Fibroblast of lung (primary cell): ENCODE data around the gene ITIH1. TPM values are rescaled to one million over a fixed set of nuclear protein-coding genes. Genes with fewer than 3 reads are reported as not detected.

Experiments used
- DNase-seq, 2 donors: peaks; one replicate each; pipeline versions ENCODE4 v3.0.0 to v3.0.0-alpha.2; 2010; ENCODE audit warnings: low read depth in 2 of 2
- H2AFZ ChIP-seq: 2 replicates; pipeline ENCODE4 v1.5.1; 2012; ENCODE audit warnings: low read length, control low read depth, inconsistent platforms
- H3K27ac ChIP-seq: 2 replicates; pipeline ENCODE4 v1.5.1; 2011; ENCODE audit warnings: low read length, control low read depth; ENCODE audit not compliant: insufficient read depth
- H3K27me3 ChIP-seq: 2 replicates; pipeline ENCODE4 v1.5.1; 2011; ENCODE audit warnings: mild to moderate bottlenecking, low read length; ENCODE audit not compliant: control insufficient read depth, insufficient read depth
- H3K36me3 ChIP-seq: 2 replicates; pipeline ENCODE4 v1.5.1; 2011; ENCODE audit warnings: low read length; ENCODE audit not compliant: control insufficient read depth, insufficient read depth
- H3K4me1 ChIP-seq: 2 replicates; pipeline ENCODE4 v1.5.1; 2011; ENCODE audit warnings: low read length; ENCODE audit not compliant: control insufficient read depth, insufficient read depth; ENCODE audit errors: extremely low read depth
- H3K4me2 ChIP-seq: 2 replicates; pipeline ENCODE4 v1.5.1; 2011; ENCODE audit warnings: low read length, control low read depth; ENCODE audit not compliant: insufficient read depth; ENCODE audit errors: extremely low read depth
- H3K4me3 ChIP-seq, 4 experiments: fragments of 200-600 bp in 1 of 4; sonication (generic) in 1 of 4; replicated peaks in 1 of 4; 2 replicates each; pipeline ENCODE4 v1.5.1; 2011 to 2016; ENCODE audit warnings: low read length in 4 of 4, low read depth in 3 of 4, mild to moderate bottlenecking in 3 of 4, control low read depth in 2 of 4, inconsistent platforms in 1 of 4, mixed read lengths in 1 of 4; ENCODE audit not compliant: insufficient read depth in 1 of 4; ENCODE audit errors: control extremely low read depth in 1 of 4
- H3K79me2 ChIP-seq: 2 replicates; pipeline ENCODE4 v1.5.1; 2012; ENCODE audit warnings: mild to moderate bottlenecking, low read length, inconsistent platforms; ENCODE audit not compliant: control insufficient read depth, insufficient read depth
- H3K9ac ChIP-seq: 2 replicates; pipeline ENCODE4 v1.5.1; 2011; ENCODE audit warnings: mild to moderate bottlenecking, low read length, control low read depth; ENCODE audit not compliant: insufficient read depth
- H3K9me3 ChIP-seq: 2 replicates; pipeline ENCODE4 v1.5.1; 2012; ENCODE audit warnings: low read depth, low read length; ENCODE audit not compliant: control insufficient read depth, insufficient read depth
- H4K20me1 ChIP-seq: 2 replicates; pipeline ENCODE4 v1.5.1; 2011; ENCODE audit warnings: low read length; ENCODE audit not compliant: control insufficient read depth, insufficient read depth; ENCODE audit errors: extremely low read depth
- CTCF ChIP-seq, 2 donors: IDR thresholded peaks in 1 of 2; conservative IDR thresholded peaks in 1 of 2; 1 replicate in 1 of 2; 2 replicates in 1 of 2; pipeline ENCODE4 v1.5.1; 2011 to 2012; ENCODE audit warnings: low read length in 2 of 2, control low read depth in 1 of 2, inconsistent platforms in 1 of 2, low read depth in 1 of 2, mild to moderate bottlenecking in 1 of 2
- EZH2 ChIP-seq: IDR thresholded peaks from 2 replicates; pipeline ENCODE4 v1.5.1; 2012; ENCODE audit warnings: low read length, control low read depth, mild to moderate bottlenecking; ENCODE audit errors: missing control alignments
- polyA plus RNA-seq, 2 donors: library from polyadenylated mRNA; depleted of rRNA in 1 of 2; stranded (reverse) in 1 of 2; unstranded in 1 of 2; fragments of >200 nt; gene quantifications; 2 replicates each; pipeline ENCODE4 v1.2.1, GENCODE V29; 2011 to 2012; ENCODE audit warnings: missing spikeins in 1 of 2
- total RNA-seq: library from RNA; depleted of rRNA; stranded (reverse); fragments of >200 nt; gene quantifications from 2 replicates; pipeline ENCODE4 v1.2.1, GENCODE V29; 2014

The ITIH1 gene
- total and polyA plus RNA-seq, 2 donors (not counting 1 experiment from before 2014, with no cell fraction given) = not detected

DNA sequence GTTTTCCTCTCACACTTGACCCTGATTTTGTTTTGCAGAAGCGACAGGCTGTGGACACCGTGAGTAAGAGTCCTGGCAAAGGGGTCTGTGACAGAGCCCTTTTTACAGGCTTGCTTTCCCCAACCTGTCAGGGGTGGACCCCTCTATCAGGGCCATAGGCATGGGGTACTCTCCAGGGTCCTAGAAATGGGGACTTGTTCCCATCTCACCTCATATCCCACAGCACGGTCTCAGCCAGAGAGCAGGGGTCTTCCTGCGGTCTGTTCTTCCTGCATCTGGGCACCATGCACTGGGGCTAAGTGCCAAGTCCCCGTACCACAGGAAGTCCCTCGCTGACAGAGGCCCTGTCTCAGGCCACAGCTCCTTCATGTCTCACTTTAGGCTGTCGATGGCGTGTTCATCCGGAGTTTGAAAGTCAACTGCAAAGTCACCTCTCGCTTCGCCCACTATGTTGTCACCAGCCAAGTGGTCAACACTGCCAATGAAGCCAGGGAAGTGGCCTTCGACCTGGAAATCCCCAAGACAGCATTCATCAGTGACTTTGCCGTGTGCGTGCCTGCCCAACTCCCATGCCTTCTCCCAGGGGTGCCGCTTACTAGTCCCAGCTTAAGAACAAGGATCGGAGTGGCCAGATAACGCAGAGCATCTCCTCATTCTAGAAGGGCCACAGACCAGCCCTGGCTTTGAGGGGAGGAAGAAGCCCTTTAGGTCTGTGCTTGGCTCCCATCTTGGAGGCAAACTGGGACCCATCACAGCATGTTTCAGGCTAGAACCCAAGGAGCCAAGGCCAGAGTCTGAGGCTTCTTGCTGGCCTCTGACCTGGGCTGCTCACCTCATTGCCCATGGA lies 783 bp downstream of the ITIH1 start:
- TF ChIP-seq CTCF (conservative IDR thresholded peaks at IDR 0.05 in 1 of 2, IDR thresholded peaks at IDR 0.05 in 1 of 2; ENCODE audit: low read depth in 1 of 2, low read length in 2 of 2) (no peak), EZH2 (peak; percentile 33)
- no peak overlapping the region for H3K4me3 ChIP-seq
- no peak for DNase-seq
- no peak overlapping the region for H3K27ac ChIP-seq
- H3K27me3 ChIP-seq = peaks cover 17% of the 10 kb centered on the region
- no peak overlapping the region for H2AFZ ChIP-seq
- H3K4me2 ChIP-seq = no peak overlapping the region
- no peaks in the 10 kb centered on the region for H3K79me2 ChIP-seq
- no peaks in the 10 kb centered on the region for H3K36me3 ChIP-seq
- H3K9me3 ChIP-seq = no peaks in the 10 kb centered on the region
- no peaks in the 10 kb centered on the region for H4K20me1 ChIP-seq
- no peak overlapping the region for H3K9ac ChIP-seq
- H3K4me1 ChIP-seq = no peaks in the 10 kb centered on the region

GRCh38 chr3:52779011-52779836 lies 1.8 kb downstream of the ITIH1 start:
- no peak overlapping the region for H3K27ac ChIP-seq
- no peak for DNase-seq
- H3K4me2 ChIP-seq = no peak overlapping the region
- no peak overlapping the region for H3K9ac ChIP-seq
- peaks cover 17% of the 10 kb centered on the region for H3K27me3 ChIP-seq
- TF ChIP-seq EZH2 = no peak
- H3K4me1 ChIP-seq = no peaks in the 10 kb centered on the region
- no peaks in the 10 kb centered on the region for H4K20me1 ChIP-seq
- no peak overlapping the region for H2AFZ ChIP-seq
- no peak overlapping the region for H3K4me3 ChIP-seq
- H3K79me2 ChIP-seq = no peaks in the 10 kb centered on the region
- H3K9me3 ChIP-seq = no peaks in the 10 kb centered on the region
- no peaks in the 10 kb centered on the region for H3K36me3 ChIP-seq

DNA sequence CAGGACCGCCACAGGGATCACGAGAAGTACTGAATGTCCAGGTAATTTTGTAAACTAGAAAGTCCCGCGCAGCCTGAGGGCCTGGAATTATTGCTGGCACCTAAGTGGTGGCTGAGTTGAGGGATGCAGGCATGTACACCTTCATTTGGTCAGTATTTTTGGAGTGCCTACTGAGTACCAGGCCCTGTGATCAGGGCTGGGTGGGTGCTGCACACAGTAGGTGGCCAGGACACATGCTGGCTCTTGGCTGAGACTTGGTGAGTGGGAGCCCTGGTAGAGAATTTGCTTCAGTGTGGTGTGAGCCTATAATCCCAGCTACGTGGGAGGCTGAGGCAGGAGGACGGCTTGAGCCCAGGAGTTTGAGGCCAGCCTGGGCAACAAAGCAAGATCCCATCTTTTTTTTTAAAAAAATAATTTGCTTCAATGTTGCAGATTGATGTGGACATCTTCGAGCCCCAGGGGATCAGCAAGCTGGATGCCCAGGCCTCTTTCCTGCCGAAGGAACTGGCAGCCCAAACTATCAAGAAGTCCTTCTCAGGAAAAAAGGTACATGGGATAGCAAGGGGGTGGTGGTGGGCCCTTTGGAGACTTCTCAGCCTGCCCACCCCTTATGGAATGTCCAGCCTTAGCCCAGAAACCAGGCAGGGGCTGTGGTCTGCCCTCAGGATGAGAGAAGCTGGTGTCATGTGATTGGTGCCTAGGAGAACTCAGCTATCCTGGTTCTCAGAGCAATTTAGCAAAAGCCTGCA lies 2.6 kb downstream of the ITIH1 start:
- Histone ChIP-seq H3K4me1 (no peaks in the 10 kb centered on the region), H3K4me3 (no peak overlapping the region), H3K27ac (no peak overlapping the region), H4K20me1 (no peaks in the 10 kb centered on the region), H3K27me3 (peaks cover 17% of the 10 kb centered on the region), H3K9ac (no peak overlapping the region), H3K36me3 (no peaks in the 10 kb centered on the region), H3K4me2 (no peak overlapping the region), H2AFZ (no peak overlapping the region), H3K79me2 (no peaks in the 10 kb centered on the region), H3K9me3 (no peaks in the 10 kb centered on the region)
- TF ChIP-seq EZH2 = no peak
- TF ChIP-seq CTCF (conservative IDR thresholded peaks at IDR 0.05 in 1 of 2, IDR thresholded peaks at IDR 0.05 in 1 of 2; ENCODE audit: low read depth in 1 of 2, low read length in 2 of 2) = no peak
- DNase-seq = no peak
